Hepatic stellate cell (primary cell): ENCODE data around the gene SGCA.

Experiments
- DNase-seq: peaks from one replicate; pipeline ENCODE4 v3.0.0; 2011; ENCODE audit warnings: low spot score

SGCA gene

GRCh38 chr17:50134206-50135110 lies 31.3 kb upstream of the SGCA start:
- peak; percentile 60 for DNase-seq

- DNase-seq: no peak
Observed at GRCh38 chr17:50135316-50136095, 30.3 kb upstream of the SGCA start.

GRCh38 chr17:50136096-50136687 lies 29.6 kb upstream of the SGCA start:
- no peak for DNase-seq

GRCh38 chr17:50137042-50137441 lies 28.8 kb upstream of the SGCA start:
- no peak for DNase-seq

GRCh38 chr17:50139185-50139783 lies 26.5 kb upstream of the SGCA start:
- no peak for DNase-seq

GRCh38 chr17:50139950-50140885 lies 25.6 kb upstream of the SGCA start:
- peak; percentile 92 for DNase-seq

GRCh38 chr17:50141026-50141744 lies 24.6 kb upstream of the SGCA start:
- no peak for DNase-seq

- DNase-seq: no peak
Observed at GRCh38 chr17:50141745-50142110, 24.1 kb upstream of the SGCA start.

- DNase-seq: no peak
Observed at GRCh38 chr17:50143461-50144176, 22.2 kb upstream of the SGCA start.

GRCh38 chr17:50144355-50144754 lies 21.4 kb upstream of the SGCA start:
- no peak for DNase-seq

- no peak for DNase-seq
Observed at GRCh38 chr17:50144845-50145531, 20.8 kb upstream of the SGCA start.

- no peak for DNase-seq
Observed at GRCh38 chr17:50145532-50146229, 20.1 kb upstream of the SGCA start.

GRCh38 chr17:50146230-50146926 lies 19.4 kb upstream of the SGCA start:
- DNase-seq: no peak

GRCh38 chr17:50146927-50147665 lies 18.7 kb upstream of the SGCA start:
- no peak for DNase-seq

GRCh38 chr17:50147841-50148225 lies 18.0 kb upstream of the SGCA start:
- DNase-seq: peak; percentile 82

- peak; percentile 86 for DNase-seq
Observed at GRCh38 chr17:50148226-50149090, 17.3 kb upstream of the SGCA start.

GRCh38 chr17:50149091-50149416 lies 16.8 kb upstream of the SGCA start:
- DNase-seq: no peak
